H1 (cell line): ENCODE measurements around the gene SPOCK2.

Source experiments
- CEBPB ChIP-seq: IDR thresholded peaks from 2 replicates; pipeline ENCODE4 v1.6.1; 2012; ENCODE audit warnings: low read depth, low read length
- EGR1 ChIP-seq: IDR thresholded peaks from 2 replicates; pipeline ENCODE4 v1.6.1; 2011; ENCODE audit warnings: low read depth, low read length, borderline replicate concordance
- RAD21 ChIP-seq, 2 experiments: IDR thresholded peaks in 1 of 2; conservative IDR thresholded peaks in 1 of 2; 2 replicates each; pipeline ENCODE4 v1.6.1; 2011; ENCODE audit warnings: low read depth in 2 of 2, low read length in 2 of 2, improper control_type of control experiment in 1 of 2, inconsistent platforms in 1 of 2, mild to moderate bottlenecking in 1 of 2, moderate library complexity in 1 of 2

DNA sequence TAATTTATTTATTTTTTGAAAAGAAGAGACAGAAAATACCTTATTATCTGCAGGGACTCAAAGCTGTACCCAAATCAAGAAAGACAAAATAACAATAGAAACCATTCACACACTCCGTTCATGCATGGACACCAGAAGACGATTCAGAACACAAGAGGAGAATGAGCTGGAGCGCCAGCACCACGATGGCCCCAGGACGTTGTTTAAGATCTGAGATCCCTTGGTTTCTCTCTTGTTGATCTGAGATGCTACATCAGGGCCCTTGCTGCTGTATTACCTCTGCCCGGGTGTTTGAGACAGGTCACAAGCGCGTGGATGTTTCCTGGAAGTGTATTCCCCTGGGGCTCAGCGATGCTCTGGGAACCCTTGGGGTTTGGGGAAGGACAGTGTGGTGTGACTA lies 77.3 kb downstream of the SPOCK2 start:
- TF ChIP-seq RAD21 (IDR thresholded peaks at IDR 0.05 in 1 of 2, conservative IDR thresholded peaks at IDR 0.05 in 1 of 2; ENCODE audit: low read depth in 2 of 2, low read length in 2 of 2) (no peak), EGR1 (no peak), CEBPB (no peak)
